GM18861 (cell line): ENCODE measurements around the gene PDE4DIP.
"Not testable (repeated sequence)": the region's sequence is repeated elsewhere in the genome, so short reads cannot be mapped to it uniquely, and the experiment has no call there.

Experiments
- ATAC-seq: cut with Tn5 transposase; IDR thresholded peaks from one replicate; pipeline ENCODE4 v1.9.1; 2021; ENCODE audit not compliant: unreplicated experiment

Gene PDE4DIP

DNA sequence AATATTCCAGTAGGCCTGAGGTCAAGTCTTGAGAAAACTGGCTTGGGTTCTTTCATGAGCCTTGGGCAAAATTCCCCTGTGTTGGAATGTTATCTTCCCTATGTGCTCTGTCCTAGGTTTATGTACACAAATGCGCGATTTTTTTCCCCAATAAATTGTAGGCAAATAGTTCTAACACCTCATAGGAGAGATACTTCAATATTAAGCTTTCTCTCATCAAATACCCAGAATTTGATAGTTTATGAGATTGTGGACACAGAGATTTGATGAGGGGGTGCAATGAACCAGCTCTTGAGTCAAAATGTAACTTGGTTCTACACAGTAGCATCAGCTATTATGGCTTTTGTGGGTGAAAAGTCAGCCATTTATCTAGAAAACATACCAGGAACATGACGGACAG is 220.4 kb downstream of the PDE4DIP start:
- not testable (repeated sequence) for ATAC-seq

- ATAC-seq = not testable (repeated sequence)
Measured at GRCh38 chr1:149075505-149076127, 231.4 kb downstream of the PDE4DIP start.
